ENCODE results near the gene MYH11.
"Not testable (repeated sequence)": the region's sequence is repeated elsewhere in the genome, so short reads cannot be mapped to it uniquely, and the experiment has no call there.

MYH11 gene

DNA sequence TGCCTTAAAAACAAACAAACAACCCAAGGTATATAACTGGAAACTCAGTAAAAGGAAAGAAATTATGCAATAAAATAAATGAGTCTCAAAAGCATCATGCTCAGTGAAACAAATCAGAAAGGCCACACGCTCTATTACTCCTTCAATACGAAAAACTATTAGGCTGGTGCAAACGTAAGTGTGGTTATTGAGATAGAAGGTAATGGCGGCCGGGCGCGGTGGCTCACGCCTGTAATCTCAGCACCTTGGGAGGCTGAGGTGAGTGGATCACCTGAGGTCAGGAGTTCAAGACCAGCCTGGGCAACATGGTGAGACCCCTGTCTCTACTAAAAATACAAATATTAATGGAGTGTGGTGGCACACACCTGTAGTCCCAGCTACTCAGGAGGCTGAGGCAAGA, 17.6 kb downstream of the MYH11 start:
- not testable (repeated sequence) for DNase-seq (ENCODE audit: low read depth in 2 of 2)

DNA sequence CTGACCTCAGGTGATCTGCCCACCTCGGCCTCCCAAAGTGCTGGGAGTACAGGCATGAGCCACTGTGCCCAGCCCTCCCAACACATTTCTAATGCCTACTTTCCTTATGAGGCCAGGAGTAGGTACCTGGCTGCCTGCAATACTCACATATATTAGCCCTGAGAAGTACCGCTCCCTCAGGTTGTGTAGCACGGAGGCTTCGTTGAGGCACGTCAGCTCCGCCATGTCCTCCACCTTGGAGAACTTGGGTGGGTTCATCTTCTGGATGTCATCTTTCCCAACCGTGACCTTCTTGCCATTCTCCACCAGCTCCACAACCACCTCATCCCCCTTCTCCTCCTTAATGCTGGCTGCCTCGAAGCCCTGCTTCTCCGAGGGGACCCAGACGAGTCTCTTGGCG, 19.1 kb downstream of the MYH11 start:
- no peak for DNase-seq (ENCODE audit: low read depth in 2 of 2)

- no peak for DNase-seq (ENCODE audit: low read depth in 2 of 2)
Observed at GRCh38 chr16:15836965-15837611, 19.7 kb downstream of the MYH11 start.

DNA sequence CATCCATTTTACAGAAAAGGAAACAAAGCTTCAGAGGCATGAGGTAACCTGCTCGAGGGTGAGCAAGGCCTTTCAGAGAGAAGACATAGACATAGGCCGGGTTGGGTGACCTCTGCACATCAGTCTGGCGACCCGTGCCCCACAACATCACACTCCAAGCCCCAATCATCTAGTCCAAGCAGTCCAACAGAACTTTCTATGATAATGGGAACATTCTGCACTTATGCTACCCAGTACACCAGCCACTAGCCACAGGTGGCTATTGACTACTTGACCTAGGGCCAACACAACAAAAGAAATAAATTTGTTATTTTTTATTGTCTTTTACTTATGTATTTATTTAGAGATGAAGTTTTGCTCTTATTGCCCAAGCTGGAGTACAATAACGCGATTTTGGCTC, 20.8 kb downstream of the MYH11 start:
- DNase-seq (ENCODE audit: low read depth in 2 of 2), result no peak

- DNase-seq (ENCODE audit: low read depth in 2 of 2), result no peak
Observed at GRCh38 chr16:15835136-15835878, 21.5 kb downstream of the MYH11 start.

GRCh38 chr16:15834502-15834901, 22.3 kb downstream of the MYH11 start:
- no peak for DNase-seq (ENCODE audit: low read depth in 2 of 2)

- no peak for DNase-seq (ENCODE audit: low read depth in 2 of 2)
Observed at GRCh38 chr16:15833541-15833940, 23.3 kb downstream of the MYH11 start.

DNA sequence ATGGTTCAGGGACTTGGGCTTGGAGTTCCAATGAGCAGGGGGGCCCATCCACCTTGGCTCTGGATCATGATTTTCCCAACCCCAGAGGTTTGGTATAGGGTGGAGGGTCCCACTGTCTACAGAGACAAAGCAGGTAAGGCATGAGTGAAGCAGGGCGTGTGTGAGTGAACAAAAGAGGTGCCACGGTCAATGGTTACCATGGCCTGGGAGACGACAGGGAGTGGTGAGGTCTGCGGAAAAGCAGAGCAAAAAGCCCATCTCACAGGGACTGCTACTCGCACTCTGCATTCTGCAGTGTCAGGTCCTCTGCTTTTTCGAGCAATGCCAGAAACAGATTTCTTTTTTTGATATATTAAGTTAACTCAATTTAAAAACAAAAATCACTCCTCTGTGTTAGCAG, 24.6 kb downstream of the MYH11 start:
- DNase-seq (ENCODE audit: low read depth in 2 of 2), result no peak

GRCh38 chr16:15830832-15831451, 25.9 kb downstream of the MYH11 start:
- no peak for DNase-seq (ENCODE audit: low read depth in 2 of 2)

GRCh38 chr16:15829460-15829859, 27.4 kb downstream of the MYH11 start:
- no peak for DNase-seq (ENCODE audit: low read depth in 2 of 2)

GRCh38 chr16:15827709-15828343, 29.0 kb downstream of the MYH11 start:
- no peak for DNase-seq (ENCODE audit: low read depth in 2 of 2)

- no peak for DNase-seq (ENCODE audit: low read depth in 2 of 2)
Observed at GRCh38 chr16:15827299-15827698, 29.5 kb downstream of the MYH11 start.

GRCh38 chr16:15825750-15826305, 31.0 kb downstream of the MYH11 start:
- no peak for DNase-seq (ENCODE audit: low read depth in 2 of 2)

GRCh38 chr16:15822957-15823356, 33.9 kb downstream of the MYH11 start:
- DNase-seq (ENCODE audit: low read depth in 2 of 2), result no peak

DNA sequence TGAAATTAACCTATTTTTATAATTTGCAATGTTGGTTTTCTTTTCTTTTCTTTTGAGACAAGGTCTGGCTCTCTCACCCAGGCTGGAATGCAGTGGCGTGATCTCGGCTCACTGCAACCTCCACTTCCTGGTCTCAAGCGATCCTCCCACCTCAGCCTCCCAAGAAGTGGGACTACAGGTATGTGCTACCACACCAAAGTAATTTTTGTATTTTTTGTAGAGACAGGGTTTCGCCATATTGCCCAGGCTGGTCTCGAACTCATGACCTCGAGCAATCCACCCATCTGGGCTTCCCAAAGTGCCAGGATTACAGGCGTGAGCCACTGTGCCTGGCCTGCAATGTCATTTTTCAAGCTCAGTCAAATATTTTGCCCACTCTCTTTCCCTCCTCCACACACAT, 36.0 kb downstream of the MYH11 start:
- no peak for DNase-seq (ENCODE audit: low read depth in 2 of 2)

DNA sequence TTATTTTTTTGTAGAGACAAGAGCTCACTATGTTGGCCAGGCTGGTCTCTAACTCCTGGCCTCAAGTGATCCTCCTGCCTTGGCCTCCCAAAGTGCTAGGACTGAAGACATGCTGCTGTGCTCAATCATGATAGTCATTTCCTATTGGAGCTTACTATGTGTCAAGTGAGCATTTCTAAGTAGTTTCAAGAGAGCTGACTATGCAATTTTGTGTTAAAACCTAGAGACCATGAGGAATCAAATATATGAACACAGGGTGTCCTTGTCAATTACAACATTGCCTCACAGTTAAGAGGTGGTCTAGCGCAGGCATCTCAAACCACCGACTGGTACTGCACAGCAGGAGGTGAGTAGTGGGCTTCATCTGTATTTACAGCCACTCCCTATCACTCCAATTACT, 37.8 kb downstream of the MYH11 start:
- DNase-seq (ENCODE audit: low read depth in 2 of 2), result no peak

GRCh38 chr16:15817446-15817845, 39.4 kb downstream of the MYH11 start:
- DNase-seq (ENCODE audit: low read depth in 2 of 2), result no peak

- DNase-seq (ENCODE audit: low read depth in 2 of 2), result no peak
Observed at GRCh38 chr16:15816228-15816627, 40.6 kb downstream of the MYH11 start.

GRCh38 chr16:15812401-15812750, 44.5 kb downstream of the MYH11 start:
- DNase-seq (ENCODE audit: low read depth in 2 of 2), result not testable (repeated sequence)

GRCh38 chr16:15811481-15812400, 45.1 kb downstream of the MYH11 start:
- no peak for DNase-seq (ENCODE audit: low read depth in 2 of 2)

GRCh38 chr16:15810949-15811348, 45.9 kb downstream of the MYH11 start:
- no peak for DNase-seq (ENCODE audit: low read depth in 2 of 2)

Measured in stimulated activated CD4-positive, alpha-beta T cell treated with anti-CD3 and anti-CD28 coated beads, Interleukin-1b, Interleukin-23, amount 100 ng/mL, for 1 hour (primary cell).